H1 (cell line): Measurements from ENCODE around the gene ATP5F1E. TPM values are rescaled to one million over a fixed set of nuclear protein-coding genes. Genes with fewer than 3 reads are reported as not detected.

Experiments used
- CTCF ChIA-PET: fragments of 300-600 bp; sonication (Branson Sonifier 250); formaldehyde crosslinking; loops from one replicate; lab custom pipeline; 2021; ENCODE audit not compliant: partially characterized antibody; lab: Charles Lee
- POLR2A ChIA-PET: fragments of 300-600 bp; sonication (Branson Sonifier 250); formaldehyde crosslinking; loops from one replicate; lab custom pipeline; 2021; ENCODE audit warnings: inconsistent platforms; ENCODE audit not compliant: partially characterized antibody; lab: Charles Lee
- DNase-seq, 2 experiments: peaks; one replicate each; pipeline versions ENCODE4 v3.0.0 to v3.0.0-alpha.2; 2010 to 2022; ENCODE audit warnings: low spot score in 2 of 2, low read depth in 1 of 2, mixed read lengths in 1 of 2
- FAIRE-seq: peaks from 2 replicates; lab custom pipeline; 2011; peaks lifted over from hg19 to GRCh38; lab: Jason Lieb, UNC
- H2AFZ ChIP-seq: 2 replicates; pipeline ENCODE4 v1.8.1; 2012; ENCODE audit warnings: low read length, inconsistent platforms
- H2AK5ac ChIP-seq: 2 replicates; pipeline ENCODE4 v1.6.1; 2013; ENCODE audit warnings: low read depth, low read length
- H2BK120ac ChIP-seq: replicated peaks from 2 replicates; pipeline ENCODE3; 2013; ENCODE audit warnings: low read depth, low read length, inconsistent platforms
- H2BK12ac ChIP-seq: 2 replicates; pipeline ENCODE4 v1.6.1; 2013; ENCODE audit warnings: low read depth, low read length
- H2BK15ac ChIP-seq: 2 replicates; pipeline ENCODE4 v1.6.1; 2013; ENCODE audit warnings: low read length
- H2BK20ac ChIP-seq: 2 replicates; pipeline ENCODE4 v1.6.1; 2013; ENCODE audit warnings: low read length
- H2BK5ac ChIP-seq: 2 replicates; pipeline ENCODE4 v1.6.1; 2013; ENCODE audit warnings: low read depth, low read length
- H3K14ac ChIP-seq: 2 replicates; pipeline ENCODE4 v1.6.1; 2013; ENCODE audit warnings: inconsistent platforms; ENCODE audit not compliant: insufficient read length
- H3K18ac ChIP-seq: 2 replicates; pipeline ENCODE4 v1.6.1; 2013; ENCODE audit warnings: low read length; ENCODE audit errors: extremely low read depth
- H3K23ac ChIP-seq: 2 replicates; pipeline ENCODE4 v1.6.1; 2013; ENCODE audit warnings: inconsistent platforms; ENCODE audit not compliant: insufficient read length
- H3K23me2 ChIP-seq: 2 replicates; pipeline ENCODE4 v1.6.1; 2013; ENCODE audit warnings: low read depth, low read length
- H3K27ac ChIP-seq: 2 replicates; pipeline ENCODE4 v1.6.1; 2011; ENCODE audit warnings: low read depth, low read length, inconsistent platforms
- H3K27me3 ChIP-seq, 4 experiments: replicated peaks in 1 of 4; 1 replicate in 1 of 4; 2 replicates in 3 of 4; pipeline versions ENCODE4 v1.6.1 to v1.8.1; 2011 to 2013; ENCODE audit warnings: low read length in 3 of 4, mild to moderate bottlenecking in 3 of 4, inconsistent platforms in 2 of 4, mixed read lengths in 2 of 4, moderate library complexity in 1 of 4; ENCODE audit not compliant: control insufficient read depth in 3 of 4, insufficient read depth in 3 of 4; ENCODE audit errors: extremely low read depth in 1 of 4
- H3K36me3 ChIP-seq, 4 experiments: 2 replicates each; pipeline versions ENCODE4 v1.6.1 to v1.8.1; 2011 to 2013; ENCODE audit warnings: mild to moderate bottlenecking in 4 of 4, low read length in 3 of 4, moderate library complexity in 2 of 4, control low read depth in 1 of 4, inconsistent platforms in 1 of 4; ENCODE audit not compliant: insufficient read depth in 4 of 4, control insufficient read depth in 2 of 4
- H3K4ac ChIP-seq: replicated peaks from 2 replicates; pipeline ENCODE3; 2013; ENCODE audit warnings: low read length, low read depth, mixed read lengths, inconsistent platforms; ENCODE audit not compliant: insufficient read length
- H3K4me1 ChIP-seq, 4 experiments: replicated peaks in 1 of 4; 1 replicate in 1 of 4; 2 replicates in 3 of 4; pipeline versions ENCODE4 v1.6.1 to v1.8.1; 2011 to 2013; ENCODE audit warnings: low read length in 3 of 4, inconsistent platforms in 2 of 4, mixed read lengths in 1 of 4; ENCODE audit not compliant: insufficient read depth in 4 of 4, control insufficient read depth in 3 of 4
- H3K4me2 ChIP-seq, 2 experiments: 2 replicates each; pipeline versions ENCODE4 v1.6.1 to v1.8.1; 2011 to 2013; ENCODE audit warnings: low read depth in 2 of 2, low read length in 2 of 2, control low read depth in 1 of 2, inconsistent platforms in 1 of 2, mild to moderate bottlenecking in 1 of 2; ENCODE audit not compliant: insufficient read depth in 1 of 2
- H3K4me3 ChIP-seq, 4 experiments: fragments of 200-600, 300-600 bp in 1 of 4; sonication (generic), shearing (Covaris generic), sonication (Bioruptor Twin) in 1 of 4; 2 replicates each; pipeline versions ENCODE4 v1.5.1 to v1.8.1; 2011 to 2016; ENCODE audit warnings: low read length in 4 of 4, low read depth in 3 of 4, control low read depth in 2 of 4, inconsistent platforms in 2 of 4, mild to moderate bottlenecking in 2 of 4, mixed read lengths in 1 of 4, moderate library complexity in 1 of 4; ENCODE audit not compliant: insufficient read depth in 2 of 4; ENCODE audit errors: extremely low read depth in 1 of 4
- H3K56ac ChIP-seq: replicated peaks from 2 replicates; pipeline ENCODE3; 2013; ENCODE audit warnings: low read depth, mild to moderate bottlenecking, mixed read lengths, low read length, inconsistent platforms; ENCODE audit not compliant: insufficient read length
- H3K79me1 ChIP-seq: 2 replicates; pipeline ENCODE4 v1.6.1; 2013; ENCODE audit warnings: low read depth, low read length, control low read depth
- H3K79me2 ChIP-seq, 2 experiments: 2 replicates each; pipeline versions ENCODE4 v1.6.1 to v1.8.1; 2012 to 2013; ENCODE audit warnings: low read length in 2 of 2, mild to moderate bottlenecking in 2 of 2, inconsistent platforms in 1 of 2; ENCODE audit not compliant: insufficient read depth in 2 of 2, control insufficient read depth in 1 of 2
- H3K9ac ChIP-seq, 4 experiments: replicated peaks in 1 of 4; 1 replicate in 1 of 4; 2 replicates in 3 of 4; pipeline versions ENCODE4 v1.6.1 to v1.8.1; 2011 to 2013; ENCODE audit warnings: low read depth in 3 of 4, low read length in 3 of 4, control low read depth in 2 of 4, mild to moderate bottlenecking in 2 of 4, moderate library complexity in 2 of 4, inconsistent platforms in 1 of 4; ENCODE audit errors: extremely low read depth in 1 of 4
- H3K9me3 ChIP-seq, 2 experiments: 2 replicates each; pipeline versions ENCODE4 v1.6.1 to v1.8.1; 2012 to 2013; ENCODE audit warnings: mild to moderate bottlenecking in 2 of 2, moderate library complexity in 2 of 2, control low read depth in 1 of 2, inconsistent platforms in 1 of 2, low read depth in 1 of 2, low read length in 1 of 2, mixed read lengths in 1 of 2; ENCODE audit not compliant: insufficient read depth in 2 of 2
- H4K20me1 ChIP-seq, 2 experiments: replicated peaks in 1 of 2; 2 replicates each; pipeline versions ENCODE3 to v1.8.1; 2011 to 2013; ENCODE audit warnings: inconsistent platforms in 2 of 2, low read length in 2 of 2, mild to moderate bottlenecking in 1 of 2; ENCODE audit not compliant: insufficient read depth in 2 of 2, control insufficient read depth in 1 of 2
- H4K5ac ChIP-seq: 2 replicates; pipeline ENCODE4 v1.6.1; 2013; ENCODE audit warnings: low read length, low read depth, mixed read lengths, inconsistent platforms; ENCODE audit not compliant: insufficient read length
- H4K8ac ChIP-seq: 2 replicates; pipeline ENCODE4 v1.8.0; 2013; ENCODE audit warnings: mild to moderate bottlenecking, moderate library complexity, low read length, inconsistent platforms; ENCODE audit not compliant: insufficient read depth; ENCODE audit errors: extremely low read depth
- H4K91ac ChIP-seq: replicated peaks from 2 replicates; pipeline ENCODE3; 2013; ENCODE audit warnings: low read length, mixed read lengths, inconsistent platforms; ENCODE audit not compliant: insufficient read length
- BCL11A ChIP-seq, 2 experiments: IDR thresholded peaks; one replicate each; pipeline ENCODE4 v1.6.1; 2011; ENCODE audit warnings: low read depth in 2 of 2, low read length in 2 of 2, mild to moderate bottlenecking in 2 of 2
- BRCA1 ChIP-seq: IDR thresholded peaks from 2 replicates; pipeline ENCODE4 v1.6.1; 2012; ENCODE audit warnings: low read depth, low read length, improper control_type of control experiment
- CEBPB ChIP-seq: IDR thresholded peaks from 2 replicates; pipeline ENCODE4 v1.6.1; 2012; ENCODE audit warnings: low read depth, low read length
- CHD2 ChIP-seq: IDR thresholded peaks from 2 replicates; pipeline ENCODE4 v1.6.1; 2012; ENCODE audit warnings: low read length, improper control_type of control experiment
- CREB1 ChIP-seq: IDR thresholded peaks from 2 replicates; pipeline ENCODE4 v1.6.1; 2012; ENCODE audit warnings: inconsistent platforms
- JUN ChIP-seq: IDR thresholded peaks from 2 replicates; pipeline ENCODE4 v1.6.1; 2011; ENCODE audit warnings: low read depth, mild to moderate bottlenecking, improper control_type of control experiment, low read length
- RNF2 ChIP-seq: fragments of 200-900, 300-1000 bp; sonication (generic); IDR thresholded peaks from 2 replicates; pipeline ENCODE4 v1.7.1; 2016; ENCODE audit warnings: borderline replicate concordance, low read depth, mild to moderate bottlenecking, antibody characterized with exemption, low read length; ENCODE audit not compliant: poor library complexity, severe bottlenecking; ENCODE audit errors: missing control alignments
- RXRA ChIP-seq: IDR thresholded peaks from 2 replicates; pipeline ENCODE4 v1.6.1; 2011; ENCODE audit warnings: low read depth, mild to moderate bottlenecking, low read length, moderate library complexity; ENCODE audit not compliant: insufficient read depth
- SIRT6 ChIP-seq: IDR thresholded peaks from one replicate; pipeline ENCODE4 v1.7.1; 2012; ENCODE audit warnings: low read length, inconsistent platforms
- TAF7 ChIP-seq: optimal IDR thresholded peaks from 2 replicates; pipeline ENCODE3; 2011; ENCODE audit warnings: low read depth, mild to moderate bottlenecking, inconsistent platforms, low read length, moderate library complexity, borderline replicate concordance
- WGBS, 2 experiments: shearing (Covaris generic) in 1 of 2; methylation state at CpG; one replicate each; pipeline versions ENCODE4 v1.1.6 to v1.1.7; 2013 to 2015; ENCODE audit warnings: low lambda C conversion rate in 2 of 2, mixed read lengths in 2 of 2, inconsistent platforms in 1 of 2, low coverage in 1 of 2, missing lambda C conversion rate in 1 of 2; ENCODE audit not compliant: insufficient replicate concordance in 2 of 2, insufficient coverage in 1 of 2, insufficient read length in 1 of 2; ENCODE audit errors: extremely low coverage in 1 of 2, missing lambda C conversion rate in 1 of 2; 5-methylcytosine and 5-hydroxymethylcytosine counted together
- polyA plus RNA-seq, 7 experiments: library from polyadenylated mRNA; depleted of rRNA in 3 of 7; stranded (reverse) in 5 of 7; unstranded in 2 of 7; fragments of >200 nt in 5 of 7; fragments of 200-250 nt in 2 of 7; gene quantifications; 1 replicate in 5 of 7; 2 replicates in 1 of 7; 4 replicates in 1 of 7; pipeline versions ENCODE4 v1.2.1 to v1.2.3, GENCODE V29; 2011 to 2013; ENCODE audit warnings: missing spikeins in 2 of 7, mixed read lengths in 2 of 7
- total RNA-seq: library from RNA; stranded (reverse); fragmentation: NEBNext Ultra II Directional; extraction: Animal tissue kit (Norgen Biotek cat#: 25700); gene quantifications from 2 replicates; pipeline ENCODE4 v1.2.1, GENCODE V29; 2021
- TF ChIP-seq, protein P1 (sequence below): IDR thresholded peaks from 2 replicates; pipeline ENCODE4 v1.6.1; 2011; ENCODE audit warnings: low read length, improper control_type of control experiment
- TF ChIP-seq, protein P2 (sequence below): IDR thresholded peaks from 2 replicates; pipeline ENCODE4 v1.6.1; 2012; ENCODE audit warnings: inconsistent platforms

Gene ATP5F1E
- total and polyA plus RNA-seq, 2 of the 8 experiments (the other 6 are each of a cell fraction or from before 2014, with no cell fraction given): 15.7 to 47.8 TPM

DNA sequence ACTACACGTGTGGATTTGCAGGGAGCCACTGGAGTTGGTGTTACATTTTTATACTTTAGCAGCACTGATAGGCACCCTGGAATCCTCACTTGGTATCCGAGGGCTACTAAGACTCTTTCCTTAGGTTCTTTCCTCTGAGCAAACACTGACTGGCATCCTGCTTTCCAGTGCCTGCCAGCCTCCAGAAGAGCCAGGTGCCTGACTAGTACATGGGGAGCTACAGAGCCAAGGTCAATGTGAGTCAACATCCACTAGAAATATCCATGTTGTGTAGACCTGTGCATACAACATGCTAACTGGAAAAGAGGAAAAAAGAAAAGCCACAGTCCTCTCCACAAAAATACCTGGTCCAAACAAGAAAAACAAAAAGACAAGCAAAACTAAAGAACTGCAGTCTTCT, 7.0 kb downstream of the ATP5F1E start:
- Histone ChIP-seq H3K27ac (no peak overlapping the region), H2BK120ac (no peak overlapping the region), H2BK5ac (no peak overlapping the region), H2AFZ (no peak overlapping the region), H3K4me2 (no peak overlapping the region), H3K9me3 (no peaks in the 10 kb centered on the region), H2AK5ac (no peak overlapping the region), H3K27me3 (peaks cover 0 to 7% (median 2%) of the 10 kb centered on the region in 4 experiments; a peak in 2 of 7 replicates), H3K14ac (no peak overlapping the region), H3K36me3 (peaks cover 2 to 36% (median 13%) of the 10 kb centered on the region in 4 experiments; a peak in 6 of 8 replicates), H3K9ac (no peak overlapping the region), H3K79me2 (0 out of 4 replicates have a peak, but pooled peaks cover 0 to 3% of the 10 kb centered on the region in 2 experiments), H3K79me1 (peaks cover 3% of the 10 kb centered on the region; the same call in 1 of the 2 replicates), H4K8ac (no peak overlapping the region), H4K20me1 (peaks cover 7% of the 10 kb centered on the region in 2 experiments), H3K56ac (no peak overlapping the region), H4K5ac (no peak overlapping the region), H3K23me2 (peaks cover 2% of the 10 kb centered on the region; the same call in 1 of the 2 replicates), H3K4me1 (peaks cover 0 to 2% (median 0%) of the 10 kb centered on the region in 4 experiments; a peak in 3 of 7 replicates), H4K91ac (no peak overlapping the region), H2BK12ac (no peak overlapping the region), H3K23ac (no peak overlapping the region), H3K4ac (no peak overlapping the region), H3K18ac (no peak overlapping the region), H3K4me3 (no peak overlapping the region), H2BK15ac (no peak overlapping the region), H2BK20ac (no peak overlapping the region)
- DNase-seq (no peak), FAIRE-seq (no peak)
- 83% methylated on average over 2 of the region's 2 CpGs; no CpG with 5 or more reads in 1 of the 2 experiments for WGBS, 2 experiments
- CTCF ChIA-PET: interaction anchor here (1.0 to 2.3 kb wide), 4 partner anchors 8 to 470 kb away, joined by 3 to 5 read pairs (median 4); no protein-coding TSS in a partner anchor
- POLR2A ChIA-PET: interaction anchor here (1.3 kb wide), 1 partner anchor 9 kb away, joined by 3 read pairs; no protein-coding TSS in a partner anchor
- TF ChIP-seq, protein P1, sequence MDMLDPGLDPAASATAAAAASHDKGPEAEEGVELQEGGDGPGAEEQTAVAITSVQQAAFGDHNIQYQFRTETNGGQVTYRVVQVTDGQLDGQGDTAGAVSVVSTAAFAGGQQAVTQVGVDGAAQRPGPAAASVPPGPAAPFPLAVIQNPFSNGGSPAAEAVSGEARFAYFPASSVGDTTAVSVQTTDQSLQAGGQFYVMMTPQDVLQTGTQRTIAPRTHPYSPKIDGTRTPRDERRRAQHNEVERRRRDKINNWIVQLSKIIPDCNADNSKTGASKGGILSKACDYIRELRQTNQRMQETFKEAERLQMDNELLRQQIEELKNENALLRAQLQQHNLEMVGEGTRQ: no peak
- TF ChIP-seq CREB1 (no peak), SIRT6 (no peak), BCL11A (IDR thresholded peaks at IDR 0.05; ENCODE audit: low read depth in 2 of 2, low read length in 2 of 2) (no peak), JUN (no peak), BRCA1 (no peak), CEBPB (no peak), TAF7 (no peak), RNF2 (no peak), CHD2 (no peak), RXRA (no peak)
- TF ChIP-seq, protein P2, sequence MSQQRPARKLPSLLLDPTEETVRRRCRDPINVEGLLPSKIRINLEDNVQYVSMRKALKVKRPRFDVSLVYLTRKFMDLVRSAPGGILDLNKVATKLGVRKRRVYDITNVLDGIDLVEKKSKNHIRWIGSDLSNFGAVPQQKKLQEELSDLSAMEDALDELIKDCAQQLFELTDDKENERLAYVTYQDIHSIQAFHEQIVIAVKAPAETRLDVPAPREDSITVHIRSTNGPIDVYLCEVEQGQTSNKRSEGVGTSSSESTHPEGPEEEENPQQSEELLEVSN: no peak
